Hematopoietic multipotent progenitor cell treated with erythropoietin and hydrocortisone succinate and interleukin-3 and kit ligand, for 15 days (in vitro differentiated cells): ENCODE data around the gene WDR45.
"Not testable (repeated sequence)": the region's sequence is repeated elsewhere in the genome, so short reads cannot be mapped to it uniquely, and the experiment has no call there.

Source experiments
- DNase-seq: peaks from one replicate; pipeline ENCODE4 v3.0.0-alpha.2; 2015; ENCODE audit warnings: low spot score

WDR45 gene

DNA sequence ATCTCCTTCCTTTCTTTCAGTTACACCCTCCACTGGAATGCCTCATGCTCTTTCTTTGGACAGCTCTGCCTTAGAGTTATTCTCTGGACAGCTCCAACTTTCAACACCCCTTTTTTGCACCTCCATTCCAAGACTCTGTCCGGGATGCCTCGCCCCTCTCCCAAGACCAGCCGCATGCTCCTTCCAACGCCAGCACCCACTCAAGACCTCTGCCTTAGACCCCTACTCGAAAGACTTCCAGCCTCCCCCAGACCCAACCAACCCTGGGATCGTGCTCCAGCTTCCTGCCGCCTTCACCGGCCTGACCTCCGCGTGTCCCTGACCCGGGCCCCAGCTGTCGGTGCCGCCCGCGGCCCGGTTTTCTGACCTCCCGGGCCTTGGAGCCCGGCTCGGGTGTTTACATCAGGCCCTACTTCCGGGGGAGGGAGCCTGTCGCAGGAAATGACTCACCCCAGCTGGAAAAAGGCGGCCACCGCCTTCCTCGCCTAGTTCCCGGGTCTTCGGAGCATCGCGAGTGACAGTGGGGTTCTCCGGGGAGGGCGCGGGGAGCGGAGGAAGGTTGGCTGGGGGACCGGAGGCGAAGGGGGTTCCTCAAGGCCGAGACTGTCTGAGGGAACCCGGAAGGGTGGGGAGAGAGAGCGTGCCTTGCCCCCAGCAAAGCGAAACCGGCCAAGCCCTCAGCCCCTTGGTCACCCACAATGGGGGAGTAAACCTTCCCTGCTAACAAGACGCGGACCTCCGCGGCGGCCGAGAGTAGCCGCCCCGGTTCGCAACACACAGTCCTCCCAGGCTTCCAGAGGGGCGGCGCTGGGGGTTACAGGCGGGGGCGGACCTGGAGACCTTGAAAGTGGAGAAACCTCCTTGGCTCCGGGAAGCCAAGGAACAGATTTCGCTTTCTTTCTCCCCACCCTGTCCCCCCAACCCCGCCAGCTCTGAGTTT, at the start of gene WDR45:
Gene WDR45, minus strand, starts transcription at position 399 of the 940 bp plus-strand sequence. CDS start 1,792 bp downstream, outside the sequence.
- DNase-seq: peak; percentile 76

DNA sequence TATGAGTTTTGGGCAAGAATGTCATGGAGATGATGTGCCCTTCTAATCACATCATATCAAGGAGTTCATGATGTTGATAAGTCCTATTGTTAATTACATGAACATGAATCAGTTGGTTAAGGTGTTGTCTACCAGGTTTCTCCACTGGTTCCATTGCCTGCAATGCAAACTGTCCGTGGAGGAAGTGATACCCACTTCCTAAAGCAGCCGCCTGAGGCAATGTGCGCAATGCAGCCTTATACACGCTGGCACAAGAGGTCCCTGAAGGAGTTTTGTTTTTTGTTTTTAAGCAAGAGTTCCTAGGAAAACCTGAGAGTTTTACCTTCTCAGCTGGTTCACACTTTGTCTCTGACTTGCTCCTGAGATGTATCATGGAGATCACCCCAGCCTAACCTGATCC, 49.7 kb upstream of the WDR45 start:
- DNase-seq: no peak

DNA sequence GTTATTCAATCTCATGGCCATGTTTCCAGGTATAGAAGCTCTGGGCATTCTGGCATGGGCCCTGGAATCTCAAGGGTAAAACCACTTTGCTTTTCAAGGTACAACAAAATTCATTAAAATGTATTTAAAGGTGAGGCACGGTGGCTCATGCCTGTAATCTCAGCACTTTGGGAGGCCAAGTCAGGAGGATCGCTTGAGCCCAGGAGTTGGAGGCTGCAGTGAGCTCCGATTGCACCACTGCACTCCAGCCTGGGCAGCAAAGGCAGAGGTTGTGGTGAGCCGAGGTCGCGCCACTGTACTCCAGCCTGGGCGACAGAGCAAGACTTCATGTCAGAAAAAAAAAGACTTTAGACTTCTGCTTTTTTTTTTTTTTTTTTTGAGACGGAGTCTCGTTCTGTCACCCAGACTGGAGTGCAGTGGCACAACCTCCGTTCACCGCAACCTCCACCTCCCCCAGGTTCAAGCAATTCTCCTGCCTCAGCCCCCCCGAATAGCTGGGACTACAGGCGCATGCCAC, 48.1 kb upstream of the WDR45 start:
- not testable (repeated sequence) for DNase-seq

DNA sequence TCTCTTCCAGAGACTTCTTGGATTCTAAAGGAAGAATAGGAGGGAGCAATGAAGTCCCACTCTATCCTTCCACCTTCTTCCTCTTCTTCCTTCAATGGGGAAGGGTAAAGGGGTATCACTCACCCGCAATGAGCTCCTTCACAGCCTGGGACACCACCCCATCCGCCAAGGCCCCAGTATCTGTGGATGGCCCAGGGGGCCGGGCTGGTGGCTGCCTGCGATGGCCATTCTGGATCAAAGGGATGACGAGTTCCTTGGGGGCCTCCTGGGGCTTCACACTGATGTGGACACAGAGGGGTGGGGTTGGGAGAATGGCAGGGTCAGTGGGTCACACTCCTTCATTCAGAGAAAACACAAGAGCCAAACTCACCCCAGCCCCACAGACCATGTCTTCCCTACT, 42.8 kb upstream of the WDR45 start:
- no peak for DNase-seq

DNA sequence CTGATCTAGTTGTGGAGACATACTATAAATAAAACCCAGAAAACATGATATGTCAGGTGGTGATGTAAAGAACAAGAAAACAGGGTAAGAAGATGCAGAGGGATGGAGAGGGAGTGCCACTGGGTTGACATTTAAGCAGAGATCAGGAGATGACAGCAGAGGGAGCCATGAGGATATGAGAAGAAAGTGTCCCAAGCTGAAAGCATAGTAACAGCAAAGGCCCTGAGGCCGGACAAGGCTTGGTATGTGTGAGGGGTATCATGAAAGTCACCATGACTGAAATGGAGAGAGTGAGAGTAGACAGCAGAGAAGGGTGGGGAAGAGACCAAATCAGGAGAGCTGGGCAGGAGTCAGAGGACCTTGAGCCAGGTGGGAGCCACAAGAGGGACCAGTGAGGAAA, 40.4 kb upstream of the WDR45 start:
- peak; percentile 32 for DNase-seq

DNA sequence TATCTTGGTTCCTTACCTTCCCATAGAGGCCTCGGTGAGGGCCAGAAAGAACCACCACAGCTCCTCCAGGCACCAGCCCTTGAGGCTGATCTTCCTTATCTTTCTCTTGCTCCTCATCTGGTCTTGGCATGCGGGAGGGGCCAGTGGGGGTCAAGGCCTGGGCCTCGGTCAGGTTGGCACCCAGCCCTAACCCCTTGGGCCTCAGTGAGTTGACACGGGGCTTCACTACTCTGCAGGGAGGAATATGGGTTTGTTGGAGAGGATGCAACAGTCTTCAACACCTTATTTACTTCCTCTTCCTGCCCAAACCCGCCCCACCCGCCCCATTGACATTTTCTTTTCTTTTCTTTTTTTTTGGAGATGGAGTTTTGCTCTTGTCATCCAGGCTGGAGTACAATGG, 37.9 kb upstream of the WDR45 start:
- peak; percentile 12 for DNase-seq

DNA sequence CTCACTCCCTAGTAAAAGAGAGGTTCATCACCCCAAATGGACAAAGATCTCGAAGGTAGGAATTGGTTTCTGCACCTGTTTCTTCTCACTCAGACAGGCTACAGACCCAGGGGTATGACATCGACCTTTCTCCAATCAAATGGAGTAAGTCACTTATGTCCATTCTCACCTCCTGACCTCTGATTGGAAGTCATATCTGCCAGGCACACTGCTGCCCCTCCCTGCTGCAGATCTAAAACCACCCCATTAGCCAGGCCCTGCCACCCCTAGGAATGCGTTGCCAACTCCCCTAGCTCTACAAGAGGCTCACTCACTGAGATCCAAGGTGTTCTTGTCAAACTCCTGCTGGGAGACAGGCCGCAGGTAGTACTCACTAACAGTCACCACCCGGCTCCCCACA, 37.0 kb upstream of the WDR45 start:
- peak; percentile 55 for DNase-seq

DNA sequence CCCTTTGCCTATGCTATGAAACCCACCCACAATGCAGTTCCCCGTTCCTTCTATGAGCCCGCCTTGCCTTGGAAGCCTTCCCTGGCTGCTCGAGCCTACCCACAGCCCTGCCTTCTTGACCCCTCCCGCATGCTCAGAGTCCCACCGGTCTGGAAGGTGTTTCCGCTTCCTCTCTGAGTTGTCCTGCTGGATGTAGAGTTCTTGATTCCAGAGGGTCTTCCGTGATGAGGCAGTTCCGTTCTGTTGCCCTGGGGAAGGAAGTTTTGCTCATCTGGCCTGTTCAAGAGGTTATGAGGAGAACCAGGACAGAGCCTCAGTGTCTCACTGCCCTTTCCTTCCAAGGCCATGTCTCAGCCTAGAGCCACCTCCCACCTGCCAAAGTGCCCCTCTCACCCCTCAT, 36.4 kb upstream of the WDR45 start:
- no peak for DNase-seq

DNA sequence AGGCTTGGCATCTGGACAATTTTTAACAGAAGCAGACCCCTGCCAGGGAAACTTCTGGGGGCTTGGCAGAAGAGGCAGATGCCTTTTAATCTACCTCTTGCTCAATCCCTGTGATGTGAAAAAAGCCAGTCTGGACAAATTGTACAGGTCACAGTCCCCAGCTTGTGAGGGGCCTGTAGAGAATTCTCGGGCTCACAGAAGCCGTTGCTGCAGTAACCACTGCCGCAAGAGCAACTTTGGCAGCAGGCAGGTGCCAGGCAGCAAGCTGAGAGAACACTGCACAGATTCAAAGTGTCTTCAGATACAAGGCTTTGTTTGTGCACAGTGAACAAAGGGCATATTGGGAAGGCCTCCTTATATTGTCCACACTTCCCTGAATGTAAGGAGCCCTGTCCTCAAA, 32.1 kb upstream of the WDR45 start:
- DNase-seq: no peak

DNA sequence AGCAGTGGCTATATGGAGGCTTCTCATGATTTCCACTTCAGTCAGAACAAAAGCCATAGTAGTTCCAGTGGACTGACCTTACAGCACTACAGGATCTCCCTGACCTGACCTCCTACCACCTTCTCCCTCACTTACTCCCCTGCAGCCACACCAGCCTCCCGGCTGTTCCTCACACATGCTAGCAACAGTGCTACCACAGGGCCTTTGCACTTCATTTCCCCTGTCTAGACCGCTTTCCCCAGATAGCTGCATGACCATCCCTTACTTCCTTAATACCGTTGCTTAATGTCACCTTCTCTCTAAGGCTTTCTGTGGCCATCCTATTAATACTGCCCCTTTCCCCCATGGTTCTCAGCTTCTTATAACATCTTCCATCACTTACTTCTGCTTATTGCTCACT, 30.7 kb upstream of the WDR45 start:
- DNase-seq: no peak

DNA sequence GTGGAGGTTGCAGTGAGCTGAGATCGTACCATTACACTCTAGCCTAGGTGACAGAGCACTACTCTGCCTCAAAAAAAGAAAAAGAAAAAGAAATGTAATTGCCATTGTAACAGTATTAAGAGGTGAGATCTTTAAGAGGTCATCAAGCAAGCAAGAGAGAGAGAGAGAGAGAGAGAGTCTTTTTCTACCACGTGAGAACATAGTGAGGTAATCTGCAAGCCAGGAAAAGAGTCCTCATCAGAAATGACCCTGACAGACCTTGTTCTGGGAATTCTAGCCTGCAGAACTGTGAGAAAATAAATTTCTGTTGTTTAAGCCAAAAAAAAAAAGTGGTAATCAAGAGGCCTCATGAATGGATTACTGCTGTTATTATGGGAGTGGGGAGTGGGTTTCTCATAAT, 29.0 kb upstream of the WDR45 start:
- DNase-seq: no peak

DNA sequence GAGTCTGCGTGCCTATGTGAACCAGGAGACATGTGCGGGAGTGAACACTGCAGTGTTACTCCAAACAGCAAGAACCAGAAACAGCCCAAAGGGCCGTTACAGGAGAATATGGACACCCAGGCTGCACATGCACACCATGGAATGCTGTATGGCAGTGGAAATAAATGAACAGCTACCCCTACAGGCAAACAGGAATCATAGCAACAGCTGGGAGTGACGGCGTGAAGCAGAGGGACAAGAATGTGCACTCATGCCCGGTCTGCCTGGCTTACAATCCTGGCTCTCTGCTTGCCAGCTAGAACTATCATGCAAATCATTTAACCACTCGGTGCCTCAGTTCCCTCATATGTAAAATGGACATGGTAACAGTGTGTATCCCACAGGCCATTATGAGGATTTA, 27.2 kb upstream of the WDR45 start:
- DNase-seq: peak; percentile 35

DNA sequence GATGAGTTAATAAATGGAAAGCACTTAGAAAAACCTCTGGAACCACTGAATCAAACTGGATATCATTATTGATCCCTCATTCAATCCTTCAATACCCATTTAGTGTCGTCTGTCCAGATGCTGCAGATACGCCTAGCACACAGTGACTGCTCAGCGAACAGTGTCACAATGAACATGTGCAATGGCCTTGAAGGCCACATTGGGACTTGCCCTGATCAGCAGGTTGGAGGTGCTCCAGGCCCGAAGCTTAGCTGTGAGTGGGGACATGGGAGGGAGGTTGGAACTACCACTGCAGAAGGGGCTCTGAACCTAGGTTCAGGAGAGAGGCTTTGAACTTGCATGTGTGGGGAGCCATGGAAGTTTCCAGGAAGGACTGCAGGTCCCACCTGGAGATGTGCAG, 26.6 kb upstream of the WDR45 start:
- DNase-seq: no peak

DNA sequence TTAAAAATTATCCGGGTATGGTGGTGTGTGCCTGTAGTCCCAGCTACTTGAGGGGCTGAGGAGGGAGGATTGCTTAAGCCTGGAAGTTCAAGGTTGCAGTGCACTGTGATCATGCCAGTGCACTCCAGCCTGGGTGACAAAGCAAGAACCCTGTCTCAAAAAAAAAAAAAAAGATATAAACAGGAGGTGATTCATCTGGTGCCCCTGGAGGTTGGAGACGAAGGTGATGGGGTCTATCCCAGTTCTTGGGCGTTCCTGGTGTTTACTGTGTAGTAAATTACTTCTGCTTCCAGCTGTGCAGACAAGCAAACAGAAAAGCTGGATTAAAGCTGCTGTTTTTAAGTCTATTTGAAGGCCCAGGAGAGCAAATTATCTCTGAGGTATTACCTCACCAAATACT, 23.9 kb upstream of the WDR45 start:
- no peak for DNase-seq

DNA sequence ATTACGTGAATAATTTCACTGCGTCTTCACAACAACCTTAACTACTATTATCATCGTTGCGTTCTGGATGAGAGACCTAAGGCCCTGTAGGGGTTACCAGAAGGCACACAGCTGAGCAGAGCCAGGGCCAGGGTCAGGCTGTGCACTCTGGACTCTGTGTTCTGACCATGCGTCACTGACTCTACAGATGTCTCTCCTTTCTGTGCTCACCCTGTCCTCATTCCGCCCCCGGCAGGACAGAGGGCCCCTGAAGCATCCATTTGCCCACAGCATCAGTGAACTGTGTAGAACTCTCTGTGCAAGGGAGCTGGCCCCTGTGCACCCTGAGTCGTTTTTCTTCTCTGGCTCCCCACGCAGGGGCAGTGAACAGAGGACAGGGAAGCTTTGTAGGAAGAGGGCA, 22.5 kb upstream of the WDR45 start:
- DNase-seq: no peak

DNA sequence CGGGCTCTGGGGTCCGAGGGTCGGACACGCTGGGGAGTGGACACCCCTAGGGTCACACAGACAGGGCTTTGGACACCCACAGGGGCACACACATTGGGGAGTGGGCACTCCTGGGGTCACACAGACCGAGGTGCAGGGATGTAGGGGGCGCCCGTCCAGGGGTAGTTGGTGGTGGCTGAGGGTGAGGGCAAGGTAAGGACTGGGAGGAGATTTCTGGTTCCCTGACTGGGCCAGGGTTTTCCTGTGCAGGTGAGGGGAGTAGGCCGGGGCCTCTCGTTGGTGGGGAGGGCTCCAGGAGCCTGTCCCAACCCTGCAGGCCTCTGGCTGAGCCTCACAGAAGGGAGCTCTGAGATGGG, 21.9 kb upstream of the WDR45 start:
- no peak for DNase-seq

DNA sequence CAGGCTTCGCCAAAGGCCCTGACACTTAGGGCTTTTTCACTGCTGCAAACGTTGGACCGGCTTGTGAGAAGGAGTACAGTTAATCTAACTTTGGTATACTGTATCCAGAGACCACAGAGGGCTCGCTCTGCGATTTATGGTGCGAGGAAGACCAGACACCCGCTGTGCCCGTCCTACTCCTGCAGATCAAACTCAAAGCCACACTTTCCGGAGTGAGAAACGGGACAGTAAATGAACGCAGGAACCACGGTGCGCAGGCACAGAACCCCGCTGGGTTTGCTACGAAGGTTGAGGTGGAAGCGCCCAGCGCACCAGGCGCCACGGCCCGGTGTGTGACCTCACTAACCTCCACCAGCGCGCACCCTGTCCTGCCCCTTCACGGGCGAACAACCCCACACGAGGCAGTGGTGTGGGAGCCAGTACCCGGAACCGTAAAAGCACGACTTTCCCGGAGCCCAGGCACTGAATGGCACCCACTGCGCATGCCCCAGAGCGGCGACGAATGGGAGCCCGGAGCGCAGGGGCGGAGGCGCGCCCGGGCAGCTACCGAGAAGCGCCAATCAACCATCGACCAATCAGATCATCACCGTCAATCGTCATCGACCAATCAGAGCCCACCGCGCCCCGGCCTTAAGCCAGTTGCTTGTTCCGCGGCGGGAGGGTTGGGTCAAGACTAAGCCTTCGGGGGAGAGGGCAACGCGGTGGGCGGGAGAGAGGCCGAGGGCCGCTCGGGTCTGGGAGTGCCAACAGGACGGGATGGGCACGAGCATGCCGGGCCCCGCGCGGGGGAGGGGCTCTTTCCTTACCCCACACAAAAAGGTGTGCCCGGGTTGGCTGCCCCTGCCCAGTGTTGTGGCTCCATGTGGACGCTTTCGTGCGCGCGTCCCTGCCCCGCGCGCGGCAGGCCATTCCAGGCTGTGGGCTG, 21.3 kb upstream of the WDR45 start:
- peak; percentile 91 for DNase-seq

DNA sequence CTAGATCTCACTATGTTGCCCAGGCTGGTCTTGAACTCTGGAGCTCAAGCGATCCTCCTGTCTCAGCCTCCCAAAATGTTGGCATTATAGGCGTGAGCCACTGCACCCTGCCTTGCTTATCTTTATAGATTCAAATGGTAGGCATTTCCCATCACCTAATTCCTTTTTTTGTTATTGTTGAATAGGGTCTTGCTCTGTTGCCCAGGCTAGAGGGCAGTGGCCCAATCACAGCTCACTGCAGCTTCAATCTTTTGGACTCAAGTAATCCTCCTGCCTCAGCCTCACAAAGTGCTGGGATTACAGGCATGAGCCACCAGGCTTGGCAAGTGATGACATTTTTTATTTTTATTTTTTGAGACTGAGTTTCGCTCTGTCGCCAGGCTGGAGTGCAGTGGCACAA, 16.7 kb upstream of the WDR45 start:
- DNase-seq: no peak

DNA sequence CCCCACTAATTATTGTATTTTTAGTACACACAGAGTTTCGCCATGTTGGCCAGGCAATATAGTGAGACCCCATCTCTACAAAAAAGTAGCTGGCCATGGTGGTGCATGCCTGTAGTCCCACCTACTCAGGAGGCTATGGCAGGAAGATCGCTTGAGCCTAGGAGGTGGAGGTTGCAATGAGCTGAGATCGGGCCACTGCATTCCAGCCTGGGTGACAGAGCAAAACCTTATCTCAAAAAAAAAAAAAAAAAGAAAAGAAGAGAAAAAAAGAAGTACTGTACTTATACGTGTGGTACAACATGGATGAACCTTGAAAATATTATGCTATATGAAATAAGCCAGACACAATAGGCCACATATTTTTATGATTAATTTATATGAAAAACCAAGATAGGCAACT, 9.9 kb upstream of the WDR45 start:
- peak; percentile 29 for DNase-seq

DNA sequence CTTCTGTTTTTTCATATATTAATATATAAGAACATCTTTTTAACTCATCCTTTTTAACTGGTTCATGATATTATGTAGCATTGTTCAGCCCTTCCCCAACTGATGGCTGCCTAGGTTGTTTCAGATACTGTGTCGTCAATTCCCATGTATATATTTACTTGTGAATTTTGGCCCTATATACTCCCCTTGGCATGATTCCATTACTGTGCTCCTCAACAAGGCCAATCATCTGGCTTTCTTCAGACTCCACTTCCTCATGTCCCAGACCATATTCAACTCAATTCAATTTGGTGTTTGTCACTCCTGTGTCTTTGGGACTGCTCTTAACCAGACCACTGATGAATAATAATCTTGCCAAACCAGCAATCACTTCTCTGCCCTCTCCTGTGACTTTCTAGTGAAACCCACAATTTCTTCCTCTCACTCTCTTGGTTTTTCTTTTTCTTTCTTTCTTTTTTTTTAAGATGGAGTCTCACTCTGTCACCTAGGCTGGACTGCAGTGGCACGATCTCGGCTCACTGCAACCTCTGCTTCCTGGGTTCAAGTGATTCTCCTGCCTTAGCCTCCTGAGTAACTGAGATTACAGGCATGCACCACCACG, 2.7 kb upstream of the WDR45 start:
- DNase-seq: no peak

DNA sequence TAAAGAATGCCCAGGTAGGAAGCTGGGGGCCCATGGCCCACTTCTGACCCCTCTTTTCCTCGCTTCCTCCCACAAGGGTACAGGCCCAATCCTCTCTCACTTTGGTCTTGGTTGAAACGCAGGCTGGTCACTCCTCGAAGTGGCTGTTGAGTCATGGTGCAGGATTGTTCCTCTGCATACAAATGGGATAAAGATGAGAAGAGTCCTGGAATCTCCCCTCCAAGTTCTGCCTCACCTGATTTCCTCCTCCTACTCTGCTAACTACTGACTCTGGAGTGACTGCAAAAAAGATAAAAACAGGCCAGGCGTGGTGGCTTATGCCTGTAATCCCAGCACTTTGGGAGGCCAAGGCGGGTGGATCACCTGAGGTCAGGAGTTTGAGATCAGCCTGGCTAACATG, 1.7 kb downstream of the WDR45 start:
- no peak for DNase-seq

DNA sequence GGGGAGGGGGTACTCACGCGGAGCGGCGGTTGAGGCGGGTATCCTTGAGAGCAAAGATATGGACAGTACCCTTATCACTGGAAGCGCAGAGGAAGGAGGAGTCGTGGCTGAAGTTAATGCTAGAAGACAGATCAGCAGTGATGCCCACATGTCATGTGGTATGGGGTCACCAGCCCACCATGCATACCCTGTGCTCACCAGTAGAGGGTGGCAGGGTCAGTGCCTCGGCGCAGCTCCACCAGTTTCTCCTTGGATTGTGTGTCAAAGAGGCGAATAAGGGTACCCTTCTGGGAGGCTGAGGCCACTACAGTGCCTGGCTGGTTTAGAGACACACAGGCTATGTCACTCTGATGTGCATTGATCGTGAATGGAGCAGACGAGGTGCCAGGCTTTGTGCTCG, 4.3 kb downstream of the WDR45 start:
- no peak for DNase-seq
